Mucosa of gallbladder (tissue), 1 donor: ENCODE measurements around the gene STOX1. TPM values are rescaled to one million over a fixed set of nuclear protein-coding genes. Genes with fewer than 3 reads are reported as not detected.
"Not testable (repeated sequence)": the region's sequence is repeated elsewhere in the genome, so short reads cannot be mapped to it uniquely, and the experiment has no call there.

ENCODE experiments used
- DNase-seq: peaks from one replicate; pipeline ENCODE4 v3.0.0-alpha.2; 2020; ENCODE audit warnings: low spot score
- total RNA-seq: library from RNA; stranded (reverse); gene quantifications from one replicate; pipeline ENCODE4 v1.2.1, GENCODE V29; 2021
- donor health status: DM: no; HTN: no; CAD: no.

STOX1 gene, protein sequence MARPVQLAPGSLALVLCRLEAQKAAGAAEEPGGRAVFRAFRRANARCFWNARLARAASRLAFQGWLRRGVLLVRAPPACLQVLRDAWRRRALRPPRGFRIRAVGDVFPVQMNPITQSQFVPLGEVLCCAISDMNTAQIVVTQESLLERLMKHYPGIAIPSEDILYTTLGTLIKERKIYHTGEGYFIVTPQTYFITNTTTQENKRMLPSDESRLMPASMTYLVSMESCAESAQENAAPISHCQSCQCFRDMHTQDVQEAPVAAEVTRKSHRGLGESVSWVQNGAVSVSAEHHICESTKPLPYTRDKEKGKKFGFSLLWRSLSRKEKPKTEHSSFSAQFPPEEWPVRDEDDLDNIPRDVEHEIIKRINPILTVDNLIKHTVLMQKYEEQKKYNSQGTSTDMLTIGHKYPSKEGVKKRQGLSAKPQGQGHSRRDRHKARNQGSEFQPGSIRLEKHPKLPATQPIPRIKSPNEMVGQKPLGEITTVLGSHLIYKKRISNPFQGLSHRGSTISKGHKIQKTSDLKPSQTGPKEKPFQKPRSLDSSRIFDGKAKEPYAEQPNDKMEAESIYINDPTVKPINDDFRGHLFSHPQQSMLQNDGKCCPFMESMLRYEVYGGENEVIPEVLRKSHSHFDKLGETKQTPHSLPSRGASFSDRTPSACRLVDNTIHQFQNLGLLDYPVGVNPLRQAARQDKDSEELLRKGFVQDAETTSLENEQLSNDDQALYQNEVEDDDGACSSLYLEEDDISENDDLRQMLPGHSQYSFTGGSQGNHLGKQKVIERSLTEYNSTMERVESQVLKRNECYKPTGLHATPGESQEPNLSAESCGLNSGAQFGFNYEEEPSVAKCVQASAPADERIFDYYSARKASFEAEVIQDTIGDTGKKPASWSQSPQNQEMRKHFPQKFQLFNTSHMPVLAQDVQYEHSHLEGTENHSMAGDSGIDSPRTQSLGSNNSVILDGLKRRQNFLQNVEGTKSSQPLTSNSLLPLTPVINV
- total RNA-seq = 2.6 TPM

DNA sequence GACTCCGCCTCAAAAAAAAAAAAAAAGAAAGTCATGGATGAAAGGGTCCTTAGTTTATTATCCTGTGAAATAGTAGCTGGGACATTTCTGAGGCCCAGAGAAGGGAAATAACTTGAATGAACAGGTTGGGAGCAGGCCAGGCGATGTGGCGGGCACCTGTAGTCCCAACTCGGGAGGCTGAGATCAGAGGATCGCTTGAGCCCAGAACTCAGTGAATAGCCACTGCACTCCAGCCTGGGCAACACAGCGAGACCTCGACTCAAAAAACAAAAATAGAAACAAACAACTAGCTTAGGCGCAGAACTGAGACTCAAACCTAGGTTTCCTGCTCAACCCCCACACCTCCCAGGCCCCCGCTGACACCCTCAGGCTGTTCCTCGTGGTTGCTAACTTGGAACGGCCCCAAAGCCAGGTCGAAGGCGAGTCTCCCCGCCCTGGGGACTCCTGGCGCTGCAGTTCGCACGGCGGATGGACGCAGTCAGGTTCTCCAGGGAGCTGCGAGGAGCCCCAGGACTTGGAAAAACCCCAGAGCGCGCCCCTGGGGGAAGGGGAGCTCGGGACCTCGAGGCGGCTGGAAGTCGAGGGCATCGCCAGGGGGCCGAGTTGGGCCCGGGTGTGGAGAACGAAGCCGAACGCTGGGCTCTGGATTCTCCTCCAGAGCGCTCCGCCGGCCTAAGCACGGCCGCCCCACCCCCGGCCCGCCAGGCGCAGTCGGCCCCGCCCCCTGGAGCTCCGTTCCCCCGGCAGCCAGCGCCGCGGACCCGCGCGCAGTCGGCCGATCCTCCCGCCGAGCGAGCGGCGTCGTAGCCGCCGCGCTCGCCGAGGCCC lies at the start of gene STOX1:
Gene STOX1 (plus strand): TSS at position 768 of the 828 bp plus-strand sequence. CDS start 93 bp downstream, outside the sequence.
- DNase-seq = peak; percentile 37

DNA sequence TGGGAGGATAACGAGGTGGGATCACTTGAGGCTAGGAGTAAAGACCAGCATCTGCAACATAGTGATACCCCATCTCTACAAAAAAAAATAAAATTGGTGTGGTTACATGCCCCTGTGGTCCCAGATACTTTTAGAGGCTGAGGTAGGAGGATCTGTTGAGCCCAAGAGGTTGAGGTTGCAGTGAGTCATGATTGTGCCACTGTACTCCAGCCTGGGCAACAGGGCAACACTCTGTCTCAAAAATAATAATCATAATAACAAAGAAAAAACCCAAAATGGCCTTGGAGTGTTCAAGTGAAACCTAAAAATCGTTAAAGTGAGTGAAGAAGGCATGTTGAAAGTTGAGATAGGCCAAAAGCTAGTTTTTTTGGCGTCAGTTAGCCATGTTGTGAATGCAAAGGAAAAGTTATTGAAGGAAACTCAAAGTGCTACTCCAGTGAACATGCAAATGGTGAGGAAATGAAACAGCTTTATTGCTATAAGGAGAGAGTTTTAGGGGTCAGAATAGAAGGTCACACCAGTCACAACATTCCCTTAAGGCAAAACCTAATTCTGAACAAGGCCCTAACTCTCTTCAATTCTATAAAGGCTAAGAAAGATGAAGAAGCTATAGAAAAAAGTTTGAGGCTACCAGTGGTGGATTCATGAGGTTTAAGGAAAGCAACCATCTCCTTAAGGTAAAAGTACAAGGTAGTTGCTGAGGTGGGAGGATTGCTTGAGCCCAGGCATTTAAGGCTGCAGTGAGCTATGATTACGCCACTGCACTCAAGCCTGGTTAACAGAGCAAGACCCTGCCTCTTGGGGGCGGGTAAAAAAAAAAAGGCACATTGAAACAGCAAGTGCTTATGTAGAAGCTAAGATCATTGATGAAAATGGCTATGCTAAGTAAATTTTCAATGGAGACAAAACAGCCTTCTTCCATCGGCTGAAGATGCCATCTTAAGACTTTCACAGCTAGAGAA lies 45.4 kb upstream of the STOX1 start:
- DNase-seq = no peak

DNA sequence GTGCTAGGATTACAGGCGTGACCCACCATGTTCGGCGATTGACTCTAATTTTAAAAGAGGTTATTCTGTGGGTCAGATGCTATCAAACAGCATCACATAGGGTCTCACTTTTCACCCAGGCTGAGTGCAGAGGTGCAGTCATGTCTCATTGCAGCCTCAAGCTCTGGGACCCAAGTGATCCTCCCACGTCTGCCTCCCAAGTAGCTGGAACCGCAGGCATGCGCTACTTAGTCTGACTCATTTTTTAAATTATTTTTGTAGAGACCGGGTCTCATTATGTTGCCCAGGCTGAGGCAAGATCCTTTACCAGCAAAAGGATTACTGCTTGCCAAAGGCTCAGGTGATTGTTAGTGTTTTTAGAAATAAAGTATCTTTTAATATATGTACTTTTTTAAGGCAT lies 42.9 kb upstream of the STOX1 start:
- no peak for DNase-seq

DNA sequence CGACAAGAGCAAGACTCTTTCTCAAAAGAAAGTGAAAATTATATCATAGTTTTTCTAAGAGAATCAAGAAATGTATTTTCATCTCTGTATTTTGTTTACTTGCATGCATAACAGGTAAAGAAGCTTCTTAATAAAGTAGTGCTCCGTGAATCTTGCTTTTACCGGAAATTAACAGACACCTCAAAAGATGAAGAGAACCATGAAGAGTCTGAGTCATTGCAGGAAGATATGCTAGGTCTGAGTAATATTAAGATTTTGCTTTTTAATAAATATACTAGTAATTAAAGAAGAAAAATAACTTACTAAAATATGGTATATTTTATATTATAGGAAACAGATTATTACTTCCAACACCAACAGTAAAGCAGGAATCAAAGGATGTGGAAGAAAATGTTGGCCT lies 39.5 kb upstream of the STOX1 start:
- no peak for DNase-seq

DNA sequence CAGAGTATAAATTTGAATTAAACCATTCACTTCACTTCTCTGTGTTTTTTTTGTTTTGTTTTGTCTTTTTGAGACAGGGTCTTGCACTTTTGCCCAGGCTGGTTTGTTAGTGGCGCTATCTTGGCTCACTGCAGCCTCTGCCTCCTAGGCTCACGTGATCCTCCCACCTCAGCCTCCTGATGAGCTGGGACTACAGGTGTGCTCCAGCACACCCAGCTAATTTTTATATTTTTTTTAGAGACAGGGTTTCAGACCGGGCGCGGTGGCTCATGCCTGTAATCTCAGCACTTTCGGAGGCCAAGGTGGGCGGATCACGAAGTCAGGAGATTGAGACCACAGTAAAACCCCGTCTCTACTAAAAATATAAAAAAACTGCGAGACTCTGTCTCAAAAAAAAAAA lies 36.9 kb upstream of the STOX1 start:
- no peak for DNase-seq

DNA sequence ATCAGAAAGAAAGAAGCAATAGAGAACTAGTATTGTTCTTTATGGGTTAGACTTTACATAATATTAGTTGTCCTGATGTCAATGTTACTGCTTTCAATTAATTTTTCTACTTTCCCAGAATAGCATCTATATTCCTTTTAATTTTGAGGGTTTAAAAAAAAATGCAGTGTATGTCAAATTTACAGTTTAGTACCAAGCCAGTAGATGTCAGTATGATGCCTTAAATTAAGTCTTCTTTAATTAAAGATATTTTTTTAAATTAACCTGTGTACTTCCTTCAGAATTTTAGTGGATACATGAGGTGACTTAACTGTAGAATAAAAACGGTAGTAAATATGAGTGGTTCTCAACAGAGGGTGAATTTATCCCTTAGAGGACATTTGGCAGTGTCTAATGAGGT lies 35.2 kb upstream of the STOX1 start:
- no peak for DNase-seq

DNA sequence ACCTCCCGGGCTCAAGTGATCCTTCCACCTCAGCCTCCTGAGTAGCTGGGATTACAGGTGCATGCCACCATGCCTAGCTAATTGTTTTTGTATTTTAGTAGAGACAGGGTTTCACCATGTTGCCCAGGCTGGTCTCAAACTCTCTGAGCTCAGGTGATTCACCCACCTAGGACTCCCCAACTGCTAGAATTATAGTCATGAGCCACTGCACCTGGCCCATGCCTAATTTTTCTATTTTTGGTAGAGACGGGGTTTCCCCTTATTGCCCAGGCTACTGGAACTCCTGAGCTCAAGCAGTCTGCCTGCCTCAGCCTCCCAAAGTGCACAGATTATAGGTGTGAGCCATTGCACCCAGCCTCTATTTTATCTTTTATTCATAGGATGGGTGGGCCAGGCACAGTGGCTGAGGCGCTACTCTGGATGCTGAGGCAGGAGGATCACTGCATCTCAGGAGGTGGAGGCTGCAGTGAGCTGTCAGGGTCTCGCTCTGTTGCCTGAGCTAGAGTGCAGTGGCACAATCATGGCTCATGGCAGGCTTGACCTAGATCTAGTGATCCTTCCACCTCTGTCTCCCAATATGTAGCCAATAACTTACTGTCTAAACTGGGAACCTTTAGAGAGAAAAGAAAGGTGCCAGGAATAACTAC lies 31.3 kb upstream of the STOX1 start:
- no peak for DNase-seq

DNA sequence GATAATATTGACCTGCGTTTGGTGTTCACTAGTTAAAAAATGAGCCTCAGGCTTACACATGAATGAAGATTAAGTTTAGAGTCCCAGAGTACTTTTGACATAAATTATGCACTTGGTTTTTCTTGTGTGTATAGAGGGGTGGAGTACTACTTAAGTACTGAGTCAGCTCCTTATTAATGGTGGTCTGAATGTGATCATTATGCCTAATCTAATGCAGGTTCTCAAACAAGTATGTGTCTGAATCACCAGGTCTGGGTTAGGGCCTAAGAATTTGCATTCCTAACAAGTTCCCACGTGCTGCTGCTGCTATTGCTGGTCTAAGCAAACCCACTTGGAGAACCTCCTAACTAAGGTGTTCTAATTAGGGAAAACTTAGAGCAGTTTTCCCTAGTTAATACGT lies 30.7 kb upstream of the STOX1 start:
- no peak for DNase-seq

DNA sequence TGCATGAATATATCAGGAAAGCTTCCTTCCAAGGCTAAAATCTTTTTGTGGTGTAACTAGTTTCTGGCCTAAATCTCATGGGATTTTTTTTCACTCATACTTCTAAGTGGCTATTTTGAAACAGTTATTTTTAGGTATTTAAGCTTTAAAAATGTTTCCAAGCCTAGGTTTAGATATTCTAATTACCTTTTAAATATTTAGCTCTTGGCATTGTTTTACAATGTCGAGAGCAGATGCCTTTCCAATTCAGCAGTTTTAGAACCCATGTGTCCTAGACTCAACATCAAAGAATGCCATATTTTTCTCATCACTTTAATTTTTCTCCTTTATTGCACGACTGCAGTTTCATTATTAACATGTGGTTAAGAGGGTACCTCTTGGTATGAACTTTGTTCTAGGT lies 27.1 kb upstream of the STOX1 start:
- DNase-seq = no peak

DNA sequence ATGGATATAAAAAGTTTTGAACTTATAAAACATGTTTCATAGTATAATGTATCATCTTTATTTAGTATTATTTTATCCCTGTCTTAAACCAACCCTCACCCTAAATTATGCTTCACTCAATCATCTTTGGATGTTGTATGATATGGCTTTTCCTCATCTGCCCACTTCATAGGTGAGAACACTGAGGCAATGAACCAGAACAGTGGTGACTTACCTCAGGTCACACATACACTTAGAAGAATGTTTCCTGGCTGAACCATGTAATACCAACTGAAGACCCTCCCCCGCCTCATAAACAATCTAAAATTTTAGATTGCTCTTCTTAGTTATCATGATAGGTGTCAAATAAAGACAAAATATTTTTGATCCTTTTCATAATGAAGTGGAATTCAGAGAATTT lies 22.6 kb upstream of the STOX1 start:
- no peak for DNase-seq

DNA sequence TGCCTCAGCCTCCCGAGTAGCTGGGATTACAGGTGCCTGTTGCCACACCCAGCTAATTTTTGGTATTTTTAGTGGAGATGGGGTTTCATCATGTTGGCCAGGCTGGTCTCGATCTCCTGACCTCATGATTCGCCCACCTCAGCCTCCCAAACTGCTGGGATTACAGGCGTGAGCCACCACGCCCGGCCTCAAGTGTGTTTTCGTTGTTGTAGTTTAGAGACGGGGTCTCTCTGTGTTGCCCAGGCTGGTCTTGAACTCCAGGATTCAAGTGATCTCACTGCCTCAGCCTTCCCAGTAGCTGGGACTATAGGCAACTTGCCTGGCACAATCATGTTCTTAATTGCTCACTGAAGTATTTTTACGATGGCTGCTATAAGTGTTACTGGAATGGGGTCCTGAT lies 16.5 kb upstream of the STOX1 start:
- DNase-seq = not testable (repeated sequence)

DNA sequence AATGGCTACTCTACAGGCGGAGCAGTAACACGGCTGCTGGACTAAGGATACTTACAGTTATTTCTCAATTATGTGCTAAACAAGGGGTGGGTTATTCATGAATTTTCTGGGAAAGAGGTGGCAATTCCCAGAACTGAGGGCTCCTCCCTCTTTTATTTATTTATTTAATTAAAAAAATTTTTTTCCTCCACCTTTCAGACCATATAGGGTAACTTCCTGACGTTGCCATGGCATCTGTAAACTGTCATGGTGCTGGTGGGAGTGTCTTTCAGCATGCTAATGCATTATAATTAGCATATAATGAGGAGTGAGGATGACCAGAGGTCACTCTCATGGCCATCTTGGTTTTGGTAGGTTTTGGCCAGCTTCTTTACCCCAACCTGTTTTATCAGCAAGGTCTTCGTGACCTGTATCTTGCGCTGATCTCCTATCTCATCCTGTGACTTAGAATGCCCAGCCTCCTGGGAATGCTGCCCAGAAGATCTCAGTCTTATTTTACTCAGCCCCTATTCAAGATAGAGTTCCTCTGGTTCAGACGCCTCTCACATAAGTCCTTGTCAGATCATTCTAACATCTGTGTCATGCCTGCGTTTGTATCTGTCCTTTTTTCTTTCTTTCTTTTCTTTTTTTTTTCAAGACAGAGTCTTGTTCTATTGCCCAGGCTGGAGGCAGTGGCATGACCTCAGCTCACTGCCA lies 15.9 kb upstream of the STOX1 start:
- no peak for DNase-seq

DNA sequence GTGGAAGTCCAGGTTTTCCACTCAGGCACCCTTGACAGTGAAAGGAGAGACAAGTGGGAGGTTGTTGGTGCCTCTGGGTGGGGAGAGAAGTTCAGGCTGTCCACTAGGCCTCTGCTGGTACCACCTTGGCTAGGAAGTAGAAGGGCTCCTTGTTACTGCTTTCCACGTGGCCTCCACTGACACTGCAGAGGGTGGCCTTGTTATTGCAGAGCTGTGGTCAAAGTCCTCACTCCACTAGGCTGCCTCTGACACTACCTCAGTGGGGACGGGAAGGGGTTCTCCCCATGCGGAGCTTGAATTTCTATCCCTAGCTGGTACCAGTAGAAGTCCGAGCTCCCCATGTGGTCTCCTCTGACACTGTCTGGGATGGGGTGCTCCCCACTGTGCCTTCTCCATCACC lies 14.9 kb upstream of the STOX1 start:
- DNase-seq = no peak

DNA sequence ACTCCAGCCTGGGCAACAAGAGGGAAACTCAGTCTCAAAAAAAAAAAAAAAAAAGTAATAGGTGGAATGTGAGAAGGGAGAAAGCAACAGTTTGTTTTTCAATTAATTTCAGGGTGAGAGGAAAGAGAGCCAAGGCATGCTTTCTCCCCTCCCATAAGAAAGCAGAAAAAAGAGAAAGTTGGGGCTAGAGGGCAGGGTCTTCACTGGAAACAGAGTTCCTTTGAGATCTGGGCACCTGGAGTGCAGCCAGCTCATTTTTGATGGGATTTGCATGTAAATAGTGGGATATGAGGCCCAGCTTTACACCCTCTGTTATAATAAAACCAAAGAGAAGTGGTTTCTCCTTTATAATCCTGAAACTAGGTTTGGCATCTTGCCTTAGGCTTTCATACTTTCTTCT lies 13.8 kb upstream of the STOX1 start:
- no peak for DNase-seq

DNA sequence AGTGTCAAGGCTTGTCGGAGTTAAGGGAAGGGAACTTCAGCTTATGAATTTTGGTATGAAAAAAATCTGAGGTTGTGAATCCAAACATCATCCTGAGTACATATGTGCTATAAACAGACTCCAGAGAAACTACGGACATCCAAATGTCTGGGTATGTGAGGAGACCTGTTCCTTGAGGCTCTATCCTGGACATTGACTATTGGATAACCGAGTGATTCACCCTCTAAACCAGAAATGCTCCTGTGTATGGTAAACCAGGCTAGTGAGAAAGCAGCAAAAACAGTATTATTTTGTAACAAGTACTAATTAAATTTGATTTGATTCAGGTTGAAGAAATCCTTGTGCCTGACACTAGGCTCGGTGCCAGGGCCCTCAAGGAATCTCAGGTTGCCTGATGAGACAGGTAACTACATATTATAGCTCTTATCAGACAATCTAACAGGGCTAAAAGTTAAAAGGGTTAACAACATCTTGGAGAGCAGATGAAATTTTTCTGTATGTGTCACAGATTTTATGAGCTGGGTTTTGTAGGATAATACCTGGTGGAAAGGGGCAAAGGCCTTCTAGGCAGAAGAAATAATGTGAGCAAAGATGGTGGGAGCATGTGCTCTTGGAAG lies 10.4 kb upstream of the STOX1 start:
- no peak for DNase-seq

DNA sequence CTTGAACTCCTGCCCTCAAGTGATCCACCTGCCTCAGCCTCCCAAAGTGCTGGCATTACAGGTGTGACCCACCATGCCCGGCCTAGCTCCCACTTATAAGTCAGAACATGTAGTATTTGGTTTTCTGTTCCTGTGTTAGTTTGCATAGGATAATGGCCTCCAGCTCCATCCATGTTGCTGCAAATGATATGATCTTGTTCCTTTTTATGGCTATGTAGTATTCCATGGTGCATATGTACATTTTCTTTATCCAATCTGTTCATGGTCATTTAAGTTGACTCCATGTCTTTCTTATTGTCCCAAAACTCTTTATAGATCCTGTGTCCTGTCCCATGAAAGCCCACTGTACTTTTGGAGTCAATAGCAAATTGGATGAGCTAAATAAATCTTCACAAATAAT lies 7.0 kb upstream of the STOX1 start:
- DNase-seq = not testable (repeated sequence)

DNA sequence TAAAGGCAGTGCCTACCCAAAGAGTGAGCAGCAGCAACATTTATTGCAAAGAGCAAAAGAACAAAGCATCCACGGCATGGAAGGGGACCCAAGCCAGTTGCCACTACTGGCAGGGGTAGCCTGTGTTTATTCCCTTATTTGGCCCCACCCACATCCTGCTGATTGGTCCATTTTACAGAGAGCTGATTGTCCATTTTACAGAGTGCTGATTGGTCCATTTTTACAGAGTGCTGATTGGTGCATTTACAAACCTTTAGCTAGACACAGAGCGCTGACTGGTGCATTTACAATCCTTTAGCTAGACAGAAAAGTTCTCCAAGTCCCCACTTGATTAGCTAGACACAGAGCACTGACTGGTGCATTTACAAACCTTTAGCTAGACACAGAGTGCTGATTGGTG lies 4.7 kb upstream of the STOX1 start:
- not testable (repeated sequence) for DNase-seq

DNA sequence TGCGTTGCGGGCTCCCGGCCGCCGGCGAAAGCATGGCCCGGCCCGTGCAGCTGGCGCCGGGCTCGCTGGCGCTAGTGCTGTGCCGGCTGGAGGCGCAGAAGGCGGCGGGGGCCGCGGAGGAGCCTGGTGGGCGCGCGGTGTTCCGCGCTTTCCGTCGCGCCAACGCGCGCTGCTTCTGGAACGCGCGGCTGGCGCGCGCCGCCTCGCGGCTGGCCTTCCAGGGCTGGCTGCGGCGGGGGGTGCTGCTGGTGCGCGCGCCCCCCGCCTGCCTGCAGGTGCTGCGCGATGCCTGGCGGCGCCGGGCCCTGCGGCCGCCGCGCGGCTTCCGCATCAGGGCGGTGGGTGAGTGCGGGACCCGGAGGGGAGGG lies 245 bp downstream of the STOX1 start:
- not testable (repeated sequence) for DNase-seq

DNA sequence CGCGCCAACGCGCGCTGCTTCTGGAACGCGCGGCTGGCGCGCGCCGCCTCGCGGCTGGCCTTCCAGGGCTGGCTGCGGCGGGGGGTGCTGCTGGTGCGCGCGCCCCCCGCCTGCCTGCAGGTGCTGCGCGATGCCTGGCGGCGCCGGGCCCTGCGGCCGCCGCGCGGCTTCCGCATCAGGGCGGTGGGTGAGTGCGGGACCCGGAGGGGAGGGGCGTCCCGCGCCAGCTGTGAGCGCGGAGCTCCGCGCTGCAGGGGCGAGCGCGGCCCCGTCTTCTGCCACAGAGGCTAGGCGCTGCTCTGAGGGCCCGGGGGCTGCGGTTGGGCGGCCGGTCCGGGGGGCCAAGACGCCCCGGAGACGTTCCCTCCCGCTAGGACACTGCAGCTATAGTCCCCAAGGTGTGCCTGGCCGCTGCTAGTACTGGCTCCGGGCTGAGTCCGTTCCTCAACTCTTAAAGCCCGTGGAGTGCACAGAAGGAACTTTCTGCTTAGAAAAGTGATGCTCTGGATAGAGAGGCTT lies 811 bp downstream of the STOX1 start:
- not testable (repeated sequence) for DNase-seq
